ENCODE results near the gene PRKD3.

DNA sequence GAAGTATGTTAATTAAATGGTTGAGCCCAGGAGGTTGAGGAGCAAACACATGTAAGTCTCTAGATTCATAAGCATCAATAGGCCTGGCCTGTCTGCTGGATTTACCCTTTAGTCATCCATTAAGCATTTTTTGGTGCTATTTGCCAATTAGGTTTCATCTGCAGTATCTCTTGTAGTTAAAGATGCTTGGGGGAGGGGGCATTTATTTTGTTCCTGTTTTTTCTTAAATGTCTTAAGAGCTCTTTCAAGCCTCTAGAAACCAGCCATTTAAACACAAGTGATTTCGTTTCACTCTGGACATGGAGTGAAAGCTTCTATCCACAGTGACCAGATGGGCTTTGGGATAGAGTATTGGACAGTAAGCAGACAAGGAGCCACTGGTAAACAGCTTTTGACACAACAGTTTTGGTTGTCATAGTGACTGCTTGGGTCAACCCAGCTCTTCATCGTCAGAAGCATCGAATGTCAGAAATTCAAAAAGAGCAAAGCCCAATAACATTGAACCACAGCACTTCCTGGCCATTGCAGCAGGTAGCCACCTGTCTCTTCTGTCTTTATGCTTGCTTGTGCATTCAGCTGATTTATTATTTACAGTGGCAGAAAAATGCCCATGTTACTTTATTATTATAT, 24.7 kb upstream of the PRKD3 start:
- TF ChIP-seq JUN (IDR thresholded peaks at IDR 0.05; ENCODE audit: borderline replicate concordance, insufficient read depth, insufficient read length, low read depth) (no peak), CTCF (IDR thresholded peaks at IDR 0.05; ENCODE audit: extremely low read depth in 1 of 2, insufficient read depth in 1 of 2, low read depth in 1 of 2, low read length in 2 of 2) (no peak), POLR2A (IDR thresholded peaks at IDR 0.05; ENCODE audit: low read depth, low read length) (no peak)
